Testis (tissue), 3 donors: ENCODE measurements around the gene RPL29. TPM values are rescaled to one million over a fixed set of nuclear protein-coding genes. Genes with fewer than 3 reads are reported as not detected.

Source experiments
- DNase-seq: peaks from one replicate; pipeline ENCODE4 v3.0.0-alpha.2; 2019
- H3K27ac ChIP-seq, 2 donors: fragments of 200-600 bp; sonication (generic); one replicate each; pipeline ENCODE4 v1.5.1; 2019
- H3K27me3 ChIP-seq: fragments of 200-600 bp; sonication (generic); one replicate; pipeline ENCODE4 v1.5.1; 2019
- H3K36me3 ChIP-seq: fragments of 200-600 bp; sonication (generic); one replicate; pipeline ENCODE4 v1.5.1; 2017; ENCODE audit warnings: low read depth; ENCODE audit errors: missing control alignments
- H3K4me1 ChIP-seq: fragments of 200-600 bp; sonication (generic); one replicate; pipeline ENCODE4 v1.5.1; 2019
- H3K4me3 ChIP-seq, 2 donors: fragments of 200-600 bp; sonication (generic); one replicate each; pipeline ENCODE4 v1.5.1; 2017 to 2019
- H3K9me3 ChIP-seq: fragments of 200-600 bp; sonication (generic); one replicate; pipeline ENCODE4 v1.5.1; 2017
- CTCF ChIP-seq, 3 experiments: fragments of 450-650 bp in 2 of 3; fragments of 200-600 bp in 1 of 3; sonication (generic) in 1 of 3; IDR thresholded peaks; one replicate each; pipeline ENCODE4 v1.5.1; 2016 to 2019; ENCODE audit warnings: antibody characterized with exemption in 3 of 3, mild to moderate bottlenecking in 2 of 3, moderate library complexity in 1 of 3
- POLR2A ChIP-seq: fragments of 450-650 bp; IDR thresholded peaks from one replicate; pipeline ENCODE4 v1.6.1; 2017; ENCODE audit warnings: antibody characterized with exemption, mild to moderate bottlenecking, moderate library complexity
- WGBS, 2 donors: methylation state at CpG; one replicate each; pipeline ENCODE4 v1.1.5; 2018; 5-methylcytosine and 5-hydroxymethylcytosine counted together
- intact Hi-C: fragments of 100-400 bp; cut with DNase I; formaldehyde crosslinking; loops from one replicate; pipeline ENCODE4 v1.15.1; 2023; ENCODE audit warnings: low total_unique reads
- polyA plus RNA-seq: library from polyadenylated mRNA; stranded (reverse); fragments of 350-450 nt; fragmentation: Illumina TruSeq; extraction: RNeasy Lipid Tissue Mini Kit (QIAGEN cat#74804); gene quantifications from one replicate; pipeline ENCODE4 v1.2.3, GENCODE V29; 2014; ENCODE audit warnings: low read depth, low replicate concordance; ENCODE audit not compliant: insufficient read depth
- total RNA-seq, 2 donors: library from RNA; depleted of rRNA; stranded (reverse); fragments of >200 nt; gene quantifications; one replicate each; pipeline ENCODE4 v1.2.3, GENCODE V29; 2016

The RPL29 gene
- total and polyA plus RNA-seq, 3 donors from 2014 or later, result 491 to 999 (median 965) TPM

- WGBS, 2 donors, result 0 to 3% methylated on average over 16 to 37 of the region's 63 CpGs
- intact Hi-C loops, result no loop called here
- Histone ChIP-seq H3K4me3 (peak within 1 kb of the TSS; percentile 76 to 84), H3K27ac (peak within 1 kb of the TSS; percentile 85 to 89), H3K36me3 (no peaks in the 10 kb centered on the region), H3K4me1 (peaks cover 8% of the 10 kb centered on the region), H3K27me3 (no peaks in the 10 kb centered on the region), H3K9me3 (no peaks in the 10 kb centered on the region)
- TF ChIP-seq POLR2A (peak; percentile 14), CTCF (IDR thresholded peaks at IDR 0.05) (no peak)
- DNase-seq, result peak; percentile 78
Observed at GRCh38 chr3:51974963-51975851, 20.5 kb downstream of the RPL29 start, which contains the start of gene ABHD14A. ABHD14A (plus strand) TSS chr3:51975064; CDS start chr3:51975136, 72 bp downstream.

- WGBS, 2 donors, result 8 to 10% methylated on average over 23 to 30 of the region's 30 CpGs
Observed at GRCh38 chr3:51974277-51974962, 21.3 kb downstream of the RPL29 start.

GRCh38 chr3:51971350-51971749 is 24.3 kb downstream of the RPL29 start:
- no peak for TF ChIP-seq CTCF (IDR thresholded peaks at IDR 0.05)
- no peak for TF ChIP-seq POLR2A
- no peaks in the 10 kb centered on the region for H3K9me3 ChIP-seq
- peaks cover 19% of the 10 kb centered on the region for H3K4me1 ChIP-seq
- no peaks in the 10 kb centered on the region for H3K36me3 ChIP-seq
- WGBS, 2 donors, result 89 to 92% methylated on average over 8 to 11 of the region's 11 CpGs
- no peak overlapping the region for H3K4me3 ChIP-seq
- H3K27ac ChIP-seq, result no peak overlapping the region
- H3K27me3 ChIP-seq, result no peaks in the 10 kb centered on the region
- intact Hi-C loops, result no loop called here
- no peak for DNase-seq

More at GRCh38 chr3:51974277-51974962, 21.3 kb downstream of the RPL29 start:
- peak; percentile 35 for DNase-seq
- Histone ChIP-seq H3K9me3 (no peaks in the 10 kb centered on the region), H3K27me3 (no peaks in the 10 kb centered on the region), H3K4me3 (peak overlapping the region; percentile 76 to 84), H3K27ac (peak overlapping the region; percentile 85 to 89), H3K36me3 (no peaks in the 10 kb centered on the region), H3K4me1 (peaks cover 8% of the 10 kb centered on the region)
- peak in 1 of 3 experiments; percentile 38 for TF ChIP-seq CTCF (IDR thresholded peaks at IDR 0.05)
- no peak for TF ChIP-seq POLR2A
- intact Hi-C loops, result no loop called here

- Histone ChIP-seq H3K4me1 (peaks cover 19% of the 10 kb centered on the region), H3K36me3 (no peaks in the 10 kb centered on the region), H3K4me3 (no peak overlapping the region), H3K27ac (no peak overlapping the region), H3K9me3 (no peaks in the 10 kb centered on the region), H3K27me3 (no peaks in the 10 kb centered on the region)
- intact Hi-C loops, result no loop called here
- 84 to 100% methylated on average over 3 to 6 of the region's 6 CpGs for WGBS, 2 donors
- TF ChIP-seq CTCF (IDR thresholded peaks at IDR 0.05), result no peak
- no peak for TF ChIP-seq POLR2A
- no peak for DNase-seq
Observed at GRCh38 chr3:51970606-51971300, 24.9 kb downstream of the RPL29 start.
